H1 (cell line): Measurements from ENCODE around the gene SELENOS. TPM values are rescaled to one million over a fixed set of nuclear protein-coding genes. Genes with fewer than 3 reads are reported as not detected.

Source experiments
- BRCA1 ChIP-seq: IDR thresholded peaks from 2 replicates; pipeline ENCODE4 v1.6.1; 2012; ENCODE audit warnings: low read depth, low read length, improper control_type of control experiment
- CBX8 ChIP-seq: fragments of 300-800, 300-1000 bp; sonication (generic); IDR thresholded peaks from 2 replicates; pipeline ENCODE4 v1.7.1; 2016; ENCODE audit warnings: low read depth, low read length, borderline replicate concordance
- CTBP2 ChIP-seq: IDR thresholded peaks from 2 replicates; pipeline ENCODE4 v1.7.0; 2011; ENCODE audit warnings: borderline replicate concordance, mild to moderate bottlenecking, moderate library complexity, mixed read lengths, low read length; ENCODE audit not compliant: insufficient read depth, insufficient read length
- HDAC2 ChIP-seq, 2 experiments: fragments of 300-600 bp in 1 of 2; sonication (generic) in 1 of 2; IDR thresholded peaks; 2 replicates each; pipeline ENCODE4 v1.6.1; 2011 to 2012; ENCODE audit warnings: low read depth in 2 of 2, low read length in 2 of 2, mild to moderate bottlenecking in 2 of 2, moderate library complexity in 2 of 2, borderline replicate concordance in 1 of 2, inconsistent platforms in 1 of 2
- RAD21 ChIP-seq, 2 experiments: IDR thresholded peaks in 1 of 2; conservative IDR thresholded peaks in 1 of 2; 2 replicates each; pipeline ENCODE4 v1.6.1; 2011; ENCODE audit warnings: low read depth in 2 of 2, low read length in 2 of 2, improper control_type of control experiment in 1 of 2, inconsistent platforms in 1 of 2, mild to moderate bottlenecking in 1 of 2, moderate library complexity in 1 of 2
- SRF ChIP-seq: IDR thresholded peaks from 2 replicates; pipeline ENCODE4 v1.6.1; 2011; ENCODE audit warnings: mild to moderate bottlenecking, low read depth, low read length, moderate library complexity
- polyA plus RNA-seq, 7 experiments: library from polyadenylated mRNA; depleted of rRNA in 3 of 7; stranded (reverse) in 5 of 7; unstranded in 2 of 7; fragments of >200 nt in 5 of 7; fragments of 200-250 nt in 2 of 7; gene quantifications; 1 replicate in 5 of 7; 2 replicates in 1 of 7; 4 replicates in 1 of 7; pipeline versions ENCODE4 v1.2.1 to v1.2.3, GENCODE V29; 2011 to 2013; ENCODE audit warnings: missing spikeins in 2 of 7, mixed read lengths in 2 of 7
- total RNA-seq: library from RNA; stranded (reverse); fragmentation: NEBNext Ultra II Directional; extraction: Animal tissue kit (Norgen Biotek cat#: 25700); gene quantifications from 2 replicates; pipeline ENCODE4 v1.2.1, GENCODE V29; 2021
- TF ChIP-seq, protein P1 (sequence below): fragments of 300-600 bp; sonication (generic); IDR thresholded peaks from 2 replicates; pipeline ENCODE4 v1.7.1; 2012; ENCODE audit warnings: low read length, moderate library complexity, mild to moderate bottlenecking, inconsistent platforms; ENCODE audit not compliant: insufficient replicate concordance
- TF ChIP-seq, protein P2 (sequence below): IDR thresholded peaks from 2 replicates; pipeline ENCODE4 v1.6.1; 2012; ENCODE audit warnings: low read length, inconsistent platforms
- TF ChIP-seq, protein P3 (sequence below): IDR thresholded peaks from 2 replicates; pipeline ENCODE4 v1.6.1; 2012; ENCODE audit warnings: inconsistent platforms

Gene SELENOS
- total and polyA plus RNA-seq, 2 of the 8 experiments (the other 6 are each of a cell fraction or from before 2014, with no cell fraction given) = 45.1 to 46.0 TPM

DNA sequence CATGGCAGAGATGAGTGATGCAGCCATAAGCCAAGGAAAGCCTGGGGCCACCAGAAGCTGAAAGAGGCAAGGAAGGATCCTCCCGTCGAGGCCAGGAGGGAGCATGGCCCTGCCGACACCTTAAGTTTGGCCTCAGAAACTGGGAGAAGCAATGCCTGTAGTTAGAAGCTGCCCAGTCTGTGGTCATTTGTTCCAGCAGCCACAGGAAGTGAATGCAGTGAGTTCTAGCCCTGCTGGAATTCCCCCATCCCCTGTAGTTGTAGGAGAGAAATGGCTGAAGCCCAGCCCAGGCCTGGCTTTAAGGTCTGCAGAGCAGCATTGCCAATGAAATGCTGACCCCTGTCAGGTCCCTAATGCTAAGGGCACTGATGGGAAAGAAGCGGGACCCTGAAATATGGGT, 13.3 kb downstream of the SELENOS start (continued):
- TF ChIP-seq, protein P1, sequence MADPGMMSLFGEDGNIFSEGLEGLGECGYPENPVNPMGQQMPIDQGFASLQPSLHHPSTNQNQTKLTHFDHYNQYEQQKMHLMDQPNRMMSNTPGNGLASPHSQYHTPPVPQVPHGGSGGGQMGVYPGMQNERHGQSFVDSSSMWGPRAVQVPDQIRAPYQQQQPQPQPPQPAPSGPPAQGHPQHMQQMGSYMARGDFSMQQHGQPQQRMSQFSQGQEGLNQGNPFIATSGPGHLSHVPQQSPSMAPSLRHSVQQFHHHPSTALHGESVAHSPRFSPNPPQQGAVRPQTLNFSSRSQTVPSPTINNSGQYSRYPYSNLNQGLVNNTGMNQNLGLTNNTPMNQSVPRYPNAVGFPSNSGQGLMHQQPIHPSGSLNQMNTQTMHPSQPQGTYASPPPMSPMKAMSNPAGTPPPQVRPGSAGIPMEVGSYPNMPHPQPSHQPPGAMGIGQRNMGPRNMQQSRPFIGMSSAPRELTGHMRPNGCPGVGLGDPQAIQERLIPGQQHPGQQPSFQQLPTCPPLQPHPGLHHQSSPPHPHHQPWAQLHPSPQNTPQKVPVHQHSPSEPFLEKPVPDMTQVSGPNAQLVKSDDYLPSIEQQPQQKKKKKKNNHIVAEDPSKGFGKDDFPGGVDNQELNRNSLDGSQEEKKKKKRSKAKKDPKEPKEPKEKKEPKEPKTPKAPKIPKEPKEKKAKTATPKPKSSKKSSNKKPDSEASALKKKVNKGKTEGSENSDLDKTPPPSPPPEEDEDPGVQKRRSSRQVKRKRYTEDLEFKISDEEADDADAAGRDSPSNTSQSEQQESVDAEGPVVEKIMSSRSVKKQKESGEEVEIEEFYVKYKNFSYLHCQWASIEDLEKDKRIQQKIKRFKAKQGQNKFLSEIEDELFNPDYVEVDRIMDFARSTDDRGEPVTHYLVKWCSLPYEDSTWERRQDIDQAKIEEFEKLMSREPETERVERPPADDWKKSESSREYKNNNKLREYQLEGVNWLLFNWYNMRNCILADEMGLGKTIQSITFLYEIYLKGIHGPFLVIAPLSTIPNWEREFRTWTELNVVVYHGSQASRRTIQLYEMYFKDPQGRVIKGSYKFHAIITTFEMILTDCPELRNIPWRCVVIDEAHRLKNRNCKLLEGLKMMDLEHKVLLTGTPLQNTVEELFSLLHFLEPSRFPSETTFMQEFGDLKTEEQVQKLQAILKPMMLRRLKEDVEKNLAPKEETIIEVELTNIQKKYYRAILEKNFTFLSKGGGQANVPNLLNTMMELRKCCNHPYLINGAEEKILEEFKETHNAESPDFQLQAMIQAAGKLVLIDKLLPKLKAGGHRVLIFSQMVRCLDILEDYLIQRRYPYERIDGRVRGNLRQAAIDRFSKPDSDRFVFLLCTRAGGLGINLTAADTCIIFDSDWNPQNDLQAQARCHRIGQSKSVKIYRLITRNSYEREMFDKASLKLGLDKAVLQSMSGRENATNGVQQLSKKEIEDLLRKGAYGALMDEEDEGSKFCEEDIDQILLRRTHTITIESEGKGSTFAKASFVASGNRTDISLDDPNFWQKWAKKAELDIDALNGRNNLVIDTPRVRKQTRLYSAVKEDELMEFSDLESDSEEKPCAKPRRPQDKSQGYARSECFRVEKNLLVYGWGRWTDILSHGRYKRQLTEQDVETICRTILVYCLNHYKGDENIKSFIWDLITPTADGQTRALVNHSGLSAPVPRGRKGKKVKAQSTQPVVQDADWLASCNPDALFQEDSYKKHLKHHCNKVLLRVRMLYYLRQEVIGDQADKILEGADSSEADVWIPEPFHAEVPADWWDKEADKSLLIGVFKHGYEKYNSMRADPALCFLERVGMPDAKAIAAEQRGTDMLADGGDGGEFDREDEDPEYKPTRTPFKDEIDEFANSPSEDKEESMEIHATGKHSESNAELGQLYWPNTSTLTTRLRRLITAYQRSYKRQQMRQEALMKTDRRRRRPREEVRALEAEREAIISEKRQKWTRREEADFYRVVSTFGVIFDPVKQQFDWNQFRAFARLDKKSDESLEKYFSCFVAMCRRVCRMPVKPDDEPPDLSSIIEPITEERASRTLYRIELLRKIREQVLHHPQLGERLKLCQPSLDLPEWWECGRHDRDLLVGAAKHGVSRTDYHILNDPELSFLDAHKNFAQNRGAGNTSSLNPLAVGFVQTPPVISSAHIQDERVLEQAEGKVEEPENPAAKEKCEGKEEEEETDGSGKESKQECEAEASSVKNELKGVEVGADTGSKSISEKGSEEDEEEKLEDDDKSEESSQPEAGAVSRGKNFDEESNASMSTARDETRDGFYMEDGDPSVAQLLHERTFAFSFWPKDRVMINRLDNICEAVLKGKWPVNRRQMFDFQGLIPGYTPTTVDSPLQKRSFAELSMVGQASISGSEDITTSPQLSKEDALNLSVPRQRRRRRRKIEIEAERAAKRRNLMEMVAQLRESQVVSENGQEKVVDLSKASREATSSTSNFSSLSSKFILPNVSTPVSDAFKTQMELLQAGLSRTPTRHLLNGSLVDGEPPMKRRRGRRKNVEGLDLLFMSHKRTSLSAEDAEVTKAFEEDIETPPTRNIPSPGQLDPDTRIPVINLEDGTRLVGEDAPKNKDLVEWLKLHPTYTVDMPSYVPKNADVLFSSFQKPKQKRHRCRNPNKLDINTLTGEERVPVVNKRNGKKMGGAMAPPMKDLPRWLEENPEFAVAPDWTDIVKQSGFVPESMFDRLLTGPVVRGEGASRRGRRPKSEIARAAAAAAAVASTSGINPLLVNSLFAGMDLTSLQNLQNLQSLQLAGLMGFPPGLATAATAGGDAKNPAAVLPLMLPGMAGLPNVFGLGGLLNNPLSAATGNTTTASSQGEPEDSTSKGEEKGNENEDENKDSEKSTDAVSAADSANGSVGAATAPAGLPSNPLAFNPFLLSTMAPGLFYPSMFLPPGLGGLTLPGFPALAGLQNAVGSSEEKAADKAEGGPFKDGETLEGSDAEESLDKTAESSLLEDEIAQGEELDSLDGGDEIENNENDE = no peak
- TF ChIP-seq, protein P2, sequence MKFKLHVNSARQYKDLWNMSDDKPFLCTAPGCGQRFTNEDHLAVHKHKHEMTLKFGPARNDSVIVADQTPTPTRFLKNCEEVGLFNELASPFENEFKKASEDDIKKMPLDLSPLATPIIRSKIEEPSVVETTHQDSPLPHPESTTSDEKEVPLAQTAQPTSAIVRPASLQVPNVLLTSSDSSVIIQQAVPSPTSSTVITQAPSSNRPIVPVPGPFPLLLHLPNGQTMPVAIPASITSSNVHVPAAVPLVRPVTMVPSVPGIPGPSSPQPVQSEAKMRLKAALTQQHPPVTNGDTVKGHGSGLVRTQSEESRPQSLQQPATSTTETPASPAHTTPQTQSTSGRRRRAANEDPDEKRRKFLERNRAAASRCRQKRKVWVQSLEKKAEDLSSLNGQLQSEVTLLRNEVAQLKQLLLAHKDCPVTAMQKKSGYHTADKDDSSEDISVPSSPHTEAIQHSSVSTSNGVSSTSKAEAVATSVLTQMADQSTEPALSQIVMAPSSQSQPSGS = no peak
- no peak for TF ChIP-seq HDAC2 (IDR thresholded peaks at IDR 0.05; ENCODE audit: borderline replicate concordance in 1 of 2, low read depth in 2 of 2, low read length in 2 of 2)
- TF ChIP-seq CBX8 = no peak
- TF ChIP-seq, protein P3, sequence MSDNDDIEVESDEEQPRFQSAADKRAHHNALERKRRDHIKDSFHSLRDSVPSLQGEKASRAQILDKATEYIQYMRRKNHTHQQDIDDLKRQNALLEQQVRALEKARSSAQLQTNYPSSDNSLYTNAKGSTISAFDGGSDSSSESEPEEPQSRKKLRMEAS = no peak
- TF ChIP-seq BRCA1 = no peak
- TF ChIP-seq CTBP2 = no peak
- TF ChIP-seq RAD21 (IDR thresholded peaks at IDR 0.05 in 1 of 2, conservative IDR thresholded peaks at IDR 0.05 in 1 of 2; ENCODE audit: low read depth in 2 of 2, low read length in 2 of 2) = no peak
- no peak for TF ChIP-seq SRF
